HEK293T (cell line): Measurements from ENCODE around the gene HSPBAP1.

Experiments
- ARNT ChIP-seq: fragments of 450-650 bp; IDR thresholded peaks from 2 replicates; pipeline ENCODE4 v1.6.1; 2017; ENCODE audit warnings: mild to moderate bottlenecking
- BHLHE40 ChIP-seq: fragments of 450-650 bp; IDR thresholded peaks from 2 replicates; pipeline ENCODE4 v1.6.1; 2016; ENCODE audit warnings: mild to moderate bottlenecking, moderate library complexity, borderline replicate concordance
- ELF4 ChIP-seq: fragments of 450-650 bp; IDR thresholded peaks from 2 replicates; pipeline ENCODE4 v1.6.1; 2017; ENCODE audit warnings: antibody characterized with exemption
- FOXA1 ChIP-seq: fragments of 450-650 bp; IDR thresholded peaks from 2 replicates; pipeline ENCODE4 v1.6.1; 2016; ENCODE audit warnings: mild to moderate bottlenecking
- FOXM1 ChIP-seq: fragments of 450-650 bp; IDR thresholded peaks from 2 replicates; pipeline ENCODE4 v1.6.1; 2017; ENCODE audit warnings: mild to moderate bottlenecking, borderline replicate concordance
- HDGF ChIP-seq: fragments of 450-650 bp; IDR thresholded peaks from 2 replicates; pipeline ENCODE4 v1.6.1; 2017; ENCODE audit warnings: antibody characterized with exemption, borderline replicate concordance
- L3MBTL2 ChIP-seq: fragments of 450-650 bp; conservative IDR thresholded peaks from 2 replicates; pipeline ENCODE4 v1.6.1; 2016; ENCODE audit warnings: mild to moderate bottlenecking
- LEF1 ChIP-seq: fragments of 450-650 bp; IDR thresholded peaks from 2 replicates; pipeline ENCODE4 v1.6.1; 2017; ENCODE audit warnings: mild to moderate bottlenecking, borderline replicate concordance
- SP1 ChIP-seq: fragments of 450-650 bp; IDR thresholded peaks from 2 replicates; pipeline ENCODE4 v1.6.1; 2017
- SUZ12 ChIP-seq: fragments of 450-650 bp; IDR thresholded peaks from 2 replicates; pipeline ENCODE4 v1.6.1; 2016; ENCODE audit warnings: mild to moderate bottlenecking
- TARDBP ChIP-seq: fragments of 450-650 bp; IDR thresholded peaks from 2 replicates; pipeline ENCODE4 v1.6.1; 2016
- ZNF384 ChIP-seq: fragments of 450-650 bp; IDR thresholded peaks from 2 replicates; pipeline ENCODE4 v1.6.1; 2016

DNA sequence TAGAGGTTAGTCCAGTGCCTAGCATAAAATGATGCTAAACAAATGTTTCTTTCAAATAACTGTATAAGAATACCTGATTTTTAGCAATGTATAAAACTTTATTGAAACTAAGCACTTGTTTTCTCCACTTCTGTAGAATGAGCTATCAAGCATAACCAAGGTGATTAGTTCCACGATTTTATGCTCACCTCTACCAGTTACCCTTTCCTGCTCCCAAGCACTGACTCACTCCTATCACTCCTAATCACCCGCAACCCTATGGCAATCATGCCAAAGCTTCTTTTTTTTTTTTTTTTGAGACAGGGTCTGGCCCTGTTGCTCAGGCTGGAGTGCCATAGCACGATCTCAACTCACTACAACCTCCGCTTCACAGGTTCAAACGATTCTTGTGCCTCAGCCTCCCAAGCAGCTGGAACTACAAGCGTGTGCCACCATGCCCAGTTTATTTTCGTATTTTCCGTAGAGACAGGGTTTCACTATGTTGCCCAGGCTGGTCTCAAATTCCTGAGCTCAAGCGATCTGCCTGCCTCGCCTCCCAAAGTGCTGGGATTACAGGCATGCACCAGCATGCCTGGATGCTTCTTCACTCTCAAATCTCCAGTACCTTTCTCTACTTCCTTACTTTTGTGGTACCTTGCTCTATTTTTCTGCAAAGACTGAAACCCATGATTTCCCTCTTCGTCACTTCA, 3.9 kb downstream of the HSPBAP1 start:
- no peak for TF ChIP-seq TARDBP
- no peak for TF ChIP-seq L3MBTL2
- no peak for TF ChIP-seq BHLHE40
- TF ChIP-seq FOXM1: no peak
- no peak for TF ChIP-seq HDGF
- TF ChIP-seq ZNF384: no peak
- no peak for TF ChIP-seq ELF4
- TF ChIP-seq SP1: no peak
- TF ChIP-seq ARNT: no peak
- TF ChIP-seq FOXA1: no peak
- TF ChIP-seq LEF1: no peak
- no peak for TF ChIP-seq SUZ12
